C4-2B (cell line): ENCODE measurements around the gene C4orf50.
A peak's percentile ranks its signal among the peaks of the same experiment; 100 is the strongest.

Source experiments
- H3K27ac ChIP-seq: fragments of 450-650 bp; 2 replicates; pipeline ENCODE4 v1.5.1; 2017
- ZFX ChIP-seq: fragments of 450-650 bp; IDR thresholded peaks from 2 replicates; pipeline ENCODE4 v1.6.1; 2017
- TF ChIP-seq, protein P1 (sequence below): fragments of 450-650 bp; conservative IDR thresholded peaks from 2 replicates; pipeline ENCODE4 v1.5.1; 2017; ENCODE audit warnings: mild to moderate bottlenecking

C4orf50 gene

DNA sequence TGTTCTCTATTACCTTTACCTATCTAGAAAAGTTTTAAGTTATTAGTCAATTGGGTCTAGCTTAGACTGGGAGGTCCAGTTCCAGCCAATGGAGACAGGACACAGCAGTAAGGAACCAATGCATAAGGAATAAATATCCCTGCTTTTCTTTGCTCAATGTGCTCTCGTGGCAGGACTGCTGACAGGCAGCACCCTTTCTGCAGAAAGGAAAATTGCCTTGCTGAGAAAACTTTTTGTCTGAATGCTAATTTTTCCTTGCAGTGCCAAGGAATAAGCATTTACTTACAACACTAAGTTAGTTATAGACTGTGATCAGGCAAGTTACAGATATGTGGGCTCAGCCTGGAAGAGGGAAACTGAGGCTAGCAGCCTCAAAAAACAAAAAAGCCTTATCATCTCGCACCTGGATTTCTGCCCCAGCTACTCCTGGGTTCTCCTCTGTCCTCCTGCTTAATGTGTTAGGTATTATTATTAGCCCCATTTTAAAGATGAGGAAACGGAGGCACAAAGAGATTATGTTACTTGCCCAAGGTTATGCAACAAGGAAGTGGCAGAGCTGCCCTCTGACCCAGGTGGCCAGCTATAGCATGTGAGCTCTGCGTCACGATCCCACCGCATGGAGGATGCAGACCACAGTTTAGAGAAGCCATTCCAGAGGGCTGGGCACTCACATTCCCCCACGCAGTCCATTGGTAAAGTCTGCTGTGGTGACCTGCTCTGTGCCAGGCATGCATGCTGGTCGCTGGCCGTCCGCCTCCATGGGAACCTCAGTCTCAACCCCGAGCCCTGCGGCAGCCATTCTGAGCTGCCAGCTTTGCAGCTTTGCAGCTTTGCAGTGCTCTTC is 40.5 kb upstream of the C4orf50 start:
- TF ChIP-seq, protein P1, sequence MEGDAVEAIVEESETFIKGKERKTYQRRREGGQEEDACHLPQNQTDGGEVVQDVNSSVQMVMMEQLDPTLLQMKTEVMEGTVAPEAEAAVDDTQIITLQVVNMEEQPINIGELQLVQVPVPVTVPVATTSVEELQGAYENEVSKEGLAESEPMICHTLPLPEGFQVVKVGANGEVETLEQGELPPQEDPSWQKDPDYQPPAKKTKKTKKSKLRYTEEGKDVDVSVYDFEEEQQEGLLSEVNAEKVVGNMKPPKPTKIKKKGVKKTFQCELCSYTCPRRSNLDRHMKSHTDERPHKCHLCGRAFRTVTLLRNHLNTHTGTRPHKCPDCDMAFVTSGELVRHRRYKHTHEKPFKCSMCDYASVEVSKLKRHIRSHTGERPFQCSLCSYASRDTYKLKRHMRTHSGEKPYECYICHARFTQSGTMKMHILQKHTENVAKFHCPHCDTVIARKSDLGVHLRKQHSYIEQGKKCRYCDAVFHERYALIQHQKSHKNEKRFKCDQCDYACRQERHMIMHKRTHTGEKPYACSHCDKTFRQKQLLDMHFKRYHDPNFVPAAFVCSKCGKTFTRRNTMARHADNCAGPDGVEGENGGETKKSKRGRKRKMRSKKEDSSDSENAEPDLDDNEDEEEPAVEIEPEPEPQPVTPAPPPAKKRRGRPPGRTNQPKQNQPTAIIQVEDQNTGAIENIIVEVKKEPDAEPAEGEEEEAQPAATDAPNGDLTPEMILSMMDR = no peak
- H3K27ac ChIP-seq = no peak overlapping the region

DNA sequence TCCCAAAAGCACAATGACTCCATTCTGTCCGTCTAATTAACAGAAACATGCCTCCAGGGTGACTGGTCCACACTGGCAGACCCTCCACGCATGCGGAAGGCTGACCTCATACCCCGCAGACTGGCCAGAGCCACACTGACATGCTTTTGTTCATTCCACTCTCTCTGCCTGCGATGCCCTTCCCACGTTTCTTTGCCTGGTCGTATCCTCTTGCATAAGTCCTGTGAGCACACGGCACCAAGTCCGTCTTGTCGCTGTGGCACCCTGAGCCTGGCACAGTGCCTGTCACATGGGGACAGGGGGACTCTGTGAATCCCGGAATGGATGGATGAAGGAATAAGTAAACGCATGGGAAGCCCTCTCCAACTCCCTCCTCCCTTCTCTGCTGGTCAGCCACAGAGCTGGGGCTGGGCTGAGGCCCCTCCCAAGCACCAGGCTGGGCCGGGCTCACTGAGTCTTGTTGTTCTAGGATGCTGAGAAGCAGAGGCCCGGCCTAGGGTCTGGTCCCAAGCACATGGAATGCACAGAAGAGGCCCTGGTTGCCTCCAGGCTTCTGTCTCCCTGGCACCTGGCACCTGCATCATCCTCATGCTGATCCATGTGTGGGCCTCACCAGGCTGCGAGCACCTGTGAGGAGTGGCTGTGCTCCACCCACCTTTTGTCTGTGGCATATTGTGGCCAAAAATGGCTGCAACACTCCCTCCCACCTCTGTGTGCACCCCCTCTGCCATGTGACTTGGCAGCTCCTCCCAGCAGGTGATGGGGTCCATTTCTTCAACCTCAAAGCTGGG is 38.9 kb upstream of the C4orf50 start:
- TF ChIP-seq, protein P1 = no peak
- TF ChIP-seq ZFX = no peak
- no peak overlapping the region for H3K27ac ChIP-seq

DNA sequence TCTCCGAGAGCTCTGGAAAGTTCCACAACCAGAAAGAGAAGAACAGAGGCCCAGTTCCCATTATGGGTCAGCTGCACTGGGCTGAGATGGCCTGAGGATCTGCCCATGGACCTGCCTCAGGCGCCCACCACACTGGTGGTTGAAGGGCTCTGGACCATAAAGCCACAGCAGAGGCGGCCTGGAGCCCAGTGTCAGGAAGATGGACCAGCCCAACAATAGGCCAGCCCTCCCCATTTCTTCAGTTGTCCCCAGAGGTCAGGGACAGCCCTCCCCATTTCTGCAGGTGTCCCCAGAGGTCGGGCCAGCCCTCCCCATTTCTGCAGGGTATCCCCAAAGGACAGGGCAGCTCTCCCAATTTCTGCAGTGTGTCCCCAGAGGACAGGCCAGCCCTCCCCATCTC is 37.2 kb upstream of the C4orf50 start:
- TF ChIP-seq, protein P1 = no peak
- no peak for TF ChIP-seq ZFX
- no peak overlapping the region for H3K27ac ChIP-seq

DNA sequence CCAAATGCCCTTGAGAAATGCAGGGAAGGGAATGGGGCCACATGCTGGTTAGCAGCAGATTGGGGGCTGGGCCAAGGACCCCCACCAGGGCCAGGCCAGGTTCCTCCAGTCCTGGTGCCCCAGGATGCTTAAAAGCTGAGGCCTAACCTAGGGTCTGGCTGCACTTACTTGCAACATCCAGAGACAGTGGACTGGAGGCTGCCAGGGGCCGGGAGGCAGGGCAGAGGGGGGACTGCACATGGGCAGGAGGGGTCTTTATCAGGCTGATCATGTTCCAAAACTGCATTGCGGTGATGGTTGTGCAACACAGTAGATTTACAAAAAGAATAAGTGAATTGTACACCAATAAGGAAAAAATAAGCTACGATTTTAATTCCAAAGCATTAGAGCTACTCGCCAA is 36.8 kb upstream of the C4orf50 start:
- H3K27ac ChIP-seq = no peak overlapping the region
- TF ChIP-seq, protein P1 = no peak
- no peak for TF ChIP-seq ZFX

DNA sequence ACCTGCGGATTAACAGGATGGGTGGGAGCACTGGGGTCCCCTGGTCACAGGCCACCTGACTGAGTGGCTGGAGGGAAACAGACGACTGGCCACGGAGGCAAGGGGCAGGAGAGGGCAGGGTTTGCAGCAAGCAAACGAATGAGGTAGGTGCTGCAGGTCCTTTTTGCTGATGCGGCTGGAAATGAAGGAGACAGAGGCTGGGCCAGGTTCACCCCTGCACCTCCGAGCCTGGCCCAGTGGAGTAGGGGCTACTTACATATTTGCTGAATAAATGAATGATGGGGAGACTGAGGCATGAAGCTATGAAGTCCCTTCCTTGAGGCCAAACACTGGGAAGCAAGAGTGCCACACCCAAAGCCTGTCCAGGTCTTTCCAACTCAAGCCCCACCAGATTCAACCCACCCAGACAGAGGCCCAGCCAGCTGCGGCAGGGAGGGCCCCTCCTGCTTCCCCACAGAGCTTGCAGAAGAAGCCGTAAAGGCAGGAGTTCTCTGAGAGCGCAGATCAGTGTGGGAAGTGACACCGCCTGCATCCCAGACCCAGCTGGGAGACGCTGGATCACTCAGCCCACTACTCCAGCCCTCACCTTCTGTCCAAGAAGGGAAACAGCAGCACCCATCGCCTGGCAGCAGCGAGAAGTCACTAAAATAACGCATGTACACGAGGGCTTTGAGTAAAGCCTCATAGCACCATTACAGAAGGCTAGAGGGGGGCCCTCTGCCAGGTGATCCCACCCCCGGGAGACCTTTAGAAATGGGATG is 36.1 kb upstream of the C4orf50 start:
- no peak overlapping the region for H3K27ac ChIP-seq
- TF ChIP-seq, protein P1 = no peak
- TF ChIP-seq ZFX = no peak

DNA sequence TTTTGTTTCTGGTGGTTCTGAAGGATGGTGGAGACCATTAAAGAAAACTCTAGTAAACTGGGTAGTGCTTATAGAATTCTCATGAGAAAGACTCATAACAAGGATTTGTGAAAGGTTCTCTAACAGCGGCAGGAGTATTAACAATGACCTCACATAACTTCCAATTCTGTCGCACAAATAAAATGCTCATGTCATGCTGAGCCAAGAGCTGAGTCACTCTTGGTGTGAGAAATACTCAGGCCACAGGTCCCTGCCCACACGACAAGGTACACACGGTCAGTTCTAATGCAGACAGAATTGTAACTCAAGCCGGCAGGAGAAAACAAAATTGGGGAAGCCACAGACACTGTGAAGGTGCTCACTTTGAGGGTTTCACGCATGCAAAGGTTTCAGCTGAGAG is 34.4 kb upstream of the C4orf50 start:
- peak overlapping the region; percentile 40; the same call in 1 of the 2 replicates for H3K27ac ChIP-seq
- TF ChIP-seq, protein P1 = no peak
- no peak for TF ChIP-seq ZFX
